ENCODE results near the gene PAPLN. TPM values are rescaled to one million over a fixed set of nuclear protein-coding genes. Genes with fewer than 3 reads are reported as not detected.
A peak's percentile ranks its signal among the peaks of the same experiment; 100 is the strongest.

PAPLN gene
- total RNA-seq, 2 donors from 2014 or later, result 18.4 to 20.1 TPM

- WGBS, 2 experiments (ENCODE audit: insufficient coverage in 1 of 2, insufficient read length in 1 of 2), result 100% methylated on average over 1 of the region's 1 CpG
- H3K27me3 ChIP-seq (ENCODE audit: control insufficient read depth, insufficient read depth, low read length, poor library complexity, severe bottlenecking), result peaks cover 9% of the 10 kb centered on the region
- no peak overlapping the region for H3K4me3 Mint-ChIP-seq
Observed at GRCh38 chr14:73249108-73249507, 11.8 kb downstream of the PAPLN start.

GRCh38 chr14:73249564-73250316 lies 12.4 kb downstream of the PAPLN start:
- Mint-ChIP-seq H3K4me3 (no peak overlapping the region), H3K9me3 (no peaks in the 10 kb centered on the region), H3K27me3 (ENCODE audit: insufficient read depth) (peaks cover 18% of the 10 kb centered on the region), H3K4me1 (no peaks in the 10 kb centered on the region), H3K36me3 (ENCODE audit: low read depth) (peaks cover 2% of the 10 kb centered on the region), H3K27ac (no peak overlapping the region)
- H3K9ac ChIP-seq (ENCODE audit: extremely low read depth, low read length, poor library complexity, severe bottlenecking), result no peak overlapping the region
- peaks cover 7% of the 10 kb centered on the region for H3K27me3 ChIP-seq (ENCODE audit: control insufficient read depth, insufficient read depth, low read length, poor library complexity, severe bottlenecking)
- no peaks in the 10 kb centered on the region for H3K9me3 ChIP-seq (ENCODE audit: control insufficient read depth, low read length)
- H3K4me1 ChIP-seq (ENCODE audit: control insufficient read depth, insufficient read depth, low read length), result no peaks in the 10 kb centered on the region
- no peak for DNase-seq
- WGBS, 2 experiments (ENCODE audit: insufficient coverage in 1 of 2, insufficient read length in 1 of 2), result 91 to 95% methylated on average over 6 to 11 of the region's 13 CpGs
- no peak overlapping the region for H3K27ac ChIP-seq (ENCODE audit: low read depth, low read length)
- no peaks in the 10 kb centered on the region for H3K36me3 ChIP-seq (ENCODE audit: control insufficient read depth, insufficient read depth, low read length)
- H3K4me3 ChIP-seq (ENCODE audit: low read length), result no peak overlapping the region
- no peak for TF ChIP-seq CTCF (conservative IDR thresholded peaks at IDR 0.05)

More at GRCh38 chr14:73249108-73249507, 11.8 kb downstream of the PAPLN start:
- Mint-ChIP-seq H3K4me1 (no peaks in the 10 kb centered on the region), H3K27me3 (ENCODE audit: insufficient read depth) (peaks cover 24% of the 10 kb centered on the region), H3K36me3 (ENCODE audit: low read depth) (peaks cover 2% of the 10 kb centered on the region), H3K9me3 (no peaks in the 10 kb centered on the region), H3K27ac (no peak overlapping the region)
- no peak for DNase-seq
- Histone ChIP-seq H3K9me3 (ENCODE audit: control insufficient read depth, low read length) (no peaks in the 10 kb centered on the region), H3K4me3 (ENCODE audit: low read length) (no peak overlapping the region), H3K36me3 (ENCODE audit: control insufficient read depth, insufficient read depth, low read length) (no peaks in the 10 kb centered on the region), H3K27ac (ENCODE audit: low read depth, low read length) (no peak overlapping the region), H3K4me1 (ENCODE audit: control insufficient read depth, insufficient read depth, low read length) (no peaks in the 10 kb centered on the region), H3K9ac (ENCODE audit: extremely low read depth, low read length, poor library complexity, severe bottlenecking) (no peak overlapping the region)
- no peak for TF ChIP-seq CTCF (conservative IDR thresholded peaks at IDR 0.05)

GRCh38 chr14:73250317-73250713 lies 13.0 kb downstream of the PAPLN start:
- 92 to 95% methylated on average over 9 to 11 of the region's 11 CpGs for WGBS, 2 experiments (ENCODE audit: insufficient coverage in 1 of 2, insufficient read length in 1 of 2)
- peak; percentile 36 for DNase-seq

More at GRCh38 chr14:73250317-73250713, 13.0 kb downstream of the PAPLN start:
- Histone ChIP-seq H3K9me3 (ENCODE audit: control insufficient read depth, low read length) (no peaks in the 10 kb centered on the region), H3K9ac (ENCODE audit: extremely low read depth, low read length, poor library complexity, severe bottlenecking) (no peak overlapping the region), H3K36me3 (ENCODE audit: control insufficient read depth, insufficient read depth, low read length) (no peaks in the 10 kb centered on the region), H3K27me3 (ENCODE audit: control insufficient read depth, insufficient read depth, low read length, poor library complexity, severe bottlenecking) (peaks cover 2% of the 10 kb centered on the region), H3K4me1 (ENCODE audit: control insufficient read depth, insufficient read depth, low read length) (no peaks in the 10 kb centered on the region), H3K4me3 (ENCODE audit: low read length) (no peak overlapping the region), H3K27ac (ENCODE audit: low read depth, low read length) (no peak overlapping the region)
- no peak overlapping the region for H3K4me3 Mint-ChIP-seq
- H3K27me3 Mint-ChIP-seq (ENCODE audit: insufficient read depth), result peaks cover 12% of the 10 kb centered on the region
- no peaks in the 10 kb centered on the region for H3K4me1 Mint-ChIP-seq
- TF ChIP-seq CTCF (conservative IDR thresholded peaks at IDR 0.05), result no peak
- no peaks in the 10 kb centered on the region for H3K9me3 Mint-ChIP-seq
- H3K36me3 Mint-ChIP-seq (ENCODE audit: low read depth), result peaks cover 4% of the 10 kb centered on the region
- no peak overlapping the region for H3K27ac Mint-ChIP-seq
